WTC11 (cell line): ENCODE data around the gene TOGARAM2. TPM values are rescaled to one million over a fixed set of nuclear protein-coding genes. Genes with fewer than 3 reads are reported as not detected.

Experiments
- ATAC-seq: fragments of 200-7000 bp; cut with Tn5 transposase; 2 replicates; pipeline ENCODE4 v1.10.0; 2021; ENCODE audit warnings: mild to moderate bottlenecking, moderate library complexity
- CTCF ChIA-PET: fragments of 300-600 bp; sonication (Branson Sonifier 250); formaldehyde crosslinking; loops from one replicate; lab custom pipeline; 2021; ENCODE audit warnings: antibody characterized with exemption; lab: Charles Lee
- POLR2A ChIA-PET: fragments of 350-600 bp; sonication (Branson Sonifier 250); formaldehyde crosslinking; loops from one replicate; lab custom pipeline; 2021; ENCODE audit warnings: antibody characterized with exemption; lab: Charles Lee
- DNase-seq: peaks from one replicate; pipeline ENCODE4 v3.0.0; 2021; ENCODE audit warnings: low spot score
- H3K27ac Mint-ChIP-seq: 2 replicates; pipeline ENCODE4 v1.8.0; 2021; ENCODE audit warnings: mixed read lengths
- H3K27me3 Mint-ChIP-seq: 2 replicates; pipeline ENCODE4 v1.8.0; 2021; ENCODE audit warnings: low read depth, mild to moderate bottlenecking, moderate library complexity, mixed read lengths
- H3K36me3 Mint-ChIP-seq: 2 replicates; pipeline ENCODE4 v1.8.0; 2021; ENCODE audit warnings: mixed read lengths
- H3K4me1 Mint-ChIP-seq: 2 replicates; pipeline ENCODE4 v1.8.0; 2022; ENCODE audit warnings: mixed read lengths
- H3K4me3 Mint-ChIP-seq: 2 replicates; pipeline ENCODE4 v1.8.0; 2021; ENCODE audit warnings: mild to moderate bottlenecking, moderate library complexity, mixed read lengths
- H3K9me3 Mint-ChIP-seq: 2 replicates; pipeline ENCODE4 v1.8.0; 2021; ENCODE audit warnings: mixed read lengths
- ATF1 ChIP-seq: sonication (generic); formaldehyde crosslinking; IDR thresholded peaks from 2 replicates; pipeline ENCODE4 v1.8.1; 2023; ENCODE audit warnings: mild to moderate bottlenecking, moderate library complexity, missing genetic modification reagents
- CDX4 ChIP-seq: fragments of 250-450 bp; sonication (Bioruptor Pico); IDR thresholded peaks from 2 replicates; pipeline ENCODE4 v1.9.0; 2021; ENCODE audit warnings: moderate library complexity, mild to moderate bottlenecking, inconsistent platforms, borderline replicate concordance
- FOXK1 ChIP-seq: sonication (generic); formaldehyde crosslinking; IDR thresholded peaks from 2 replicates; pipeline ENCODE4 v1.8.0; 2022; ENCODE audit warnings: mild to moderate bottlenecking, moderate library complexity, missing genetic modification reagents
- HMGA2 ChIP-seq: fragments of 250-450 bp; sonication (Bioruptor Pico); IDR thresholded peaks from 2 replicates; pipeline ENCODE4 v1.4.0; 2021; ENCODE audit warnings: mild to moderate bottlenecking, moderate library complexity
- KAT7 ChIP-seq: sonication (generic); formaldehyde crosslinking; IDR thresholded peaks from 2 replicates; pipeline ENCODE4 v1.8.1; 2023; ENCODE audit warnings: missing genetic modification reagents, mild to moderate bottlenecking, borderline replicate concordance
- MLX ChIP-seq: sonication (generic); formaldehyde crosslinking; IDR thresholded peaks from 2 replicates; pipeline ENCODE4 v1.8.1; 2023; ENCODE audit warnings: mild to moderate bottlenecking, missing genetic modification reagents, moderate library complexity
- NFATC4 ChIP-seq: fragments of 250-450 bp; sonication (Bioruptor Pico); IDR thresholded peaks from 2 replicates; pipeline ENCODE4 v1.9.0; 2021; ENCODE audit warnings: mild to moderate bottlenecking
- NR1H2 ChIP-seq: sonication (generic); formaldehyde crosslinking; IDR thresholded peaks from 2 replicates; pipeline ENCODE4 v1.9.0; 2021; ENCODE audit warnings: mild to moderate bottlenecking, moderate library complexity, missing genetic modification reagents
- TEAD1 ChIP-seq: sonication (generic); formaldehyde crosslinking; IDR thresholded peaks from 2 replicates; pipeline ENCODE4 v1.8.0; 2022; ENCODE audit warnings: mild to moderate bottlenecking, missing genetic modification reagents
- ZNF263 ChIP-seq: sonication (generic); formaldehyde crosslinking; IDR thresholded peaks from 2 replicates; pipeline ENCODE4 v1.8.1; 2022; ENCODE audit warnings: low read depth, mild to moderate bottlenecking, moderate library complexity, missing genetic modification reagents
- ZNF396 ChIP-seq: fragments of 250-450 bp; sonication (Bioruptor Pico); IDR thresholded peaks from 2 replicates; pipeline ENCODE4 v1.8.0; 2021; ENCODE audit warnings: mild to moderate bottlenecking, moderate library complexity, borderline replicate concordance
- ZNF671 ChIP-seq: fragments of 250-450 bp; sonication (Bioruptor Pico); IDR thresholded peaks from 2 replicates; pipeline ENCODE4 v1.8.0; 2021; ENCODE audit warnings: mild to moderate bottlenecking
- total RNA-seq: library from RNA; stranded (reverse); gene quantifications from 3 replicates; pipeline ENCODE4 v1.2.3, GENCODE V29; 2021
- TF ChIP-seq, protein P1 (sequence below): sonication (generic); formaldehyde crosslinking; conservative IDR thresholded peaks from 2 replicates; pipeline ENCODE4 v1.8.1; 2022; ENCODE audit warnings: mild to moderate bottlenecking, missing genetic modification reagents
- TF ChIP-seq, protein P2 (sequence below): fragments of 250-450 bp; sonication (Bioruptor Pico); IDR thresholded peaks from 2 replicates; pipeline ENCODE4 v1.9.0; 2021; ENCODE audit warnings: mild to moderate bottlenecking, borderline replicate concordance
- TF ChIP-seq, protein P3 (sequence below): sonication (generic); formaldehyde crosslinking; IDR thresholded peaks from 2 replicates; pipeline ENCODE4 v1.8.1; 2022; ENCODE audit warnings: mild to moderate bottlenecking, missing genetic modification reagents, moderate library complexity, borderline replicate concordance
- TF ChIP-seq, protein P4 (sequence below): sonication (generic); formaldehyde crosslinking; IDR thresholded peaks from 2 replicates; pipeline ENCODE4 v1.8.0; 2022; ENCODE audit warnings: mild to moderate bottlenecking, missing genetic modification reagents
- TF ChIP-seq, protein P5 (sequence below): sonication (generic); formaldehyde crosslinking; IDR thresholded peaks from 2 replicates; pipeline ENCODE4 v1.8.1; 2022; ENCODE audit warnings: missing genetic modification reagents, borderline replicate concordance
- TF ChIP-seq, protein P6 (sequence below): sonication (generic); formaldehyde crosslinking; IDR thresholded peaks from 2 replicates; pipeline ENCODE4 v1.8.1; 2022; ENCODE audit warnings: mild to moderate bottlenecking, moderate library complexity, missing genetic modification reagents

Gene TOGARAM2
- total RNA-seq, 1 experiment from 2014 or later: 1.0 TPM

GRCh38 chr2:29039718-29040480 lies 58.8 kb downstream of the TOGARAM2 start:
- POLR2A ChIA-PET: no interaction called here
- no peaks in the 10 kb centered on the region for H3K27me3 Mint-ChIP-seq
- ATAC-seq (no peak), DNase-seq (no peak)
- TF ChIP-seq, protein P1, sequence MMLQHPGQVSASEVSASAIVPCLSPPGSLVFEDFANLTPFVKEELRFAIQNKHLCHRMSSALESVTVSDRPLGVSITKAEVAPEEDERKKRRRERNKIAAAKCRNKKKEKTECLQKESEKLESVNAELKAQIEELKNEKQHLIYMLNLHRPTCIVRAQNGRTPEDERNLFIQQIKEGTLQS (CRISPR knock-in tag): no peak
- no peak overlapping the region for H3K4me3 Mint-ChIP-seq
- H3K9me3 Mint-ChIP-seq: no peaks in the 10 kb centered on the region
- CTCF ChIA-PET: no interaction called here
- no peaks in the 10 kb centered on the region for H3K36me3 Mint-ChIP-seq
- H3K4me1 Mint-ChIP-seq: peaks cover 17% of the 10 kb centered on the region
- no peak overlapping the region for H3K27ac Mint-ChIP-seq

DNA sequence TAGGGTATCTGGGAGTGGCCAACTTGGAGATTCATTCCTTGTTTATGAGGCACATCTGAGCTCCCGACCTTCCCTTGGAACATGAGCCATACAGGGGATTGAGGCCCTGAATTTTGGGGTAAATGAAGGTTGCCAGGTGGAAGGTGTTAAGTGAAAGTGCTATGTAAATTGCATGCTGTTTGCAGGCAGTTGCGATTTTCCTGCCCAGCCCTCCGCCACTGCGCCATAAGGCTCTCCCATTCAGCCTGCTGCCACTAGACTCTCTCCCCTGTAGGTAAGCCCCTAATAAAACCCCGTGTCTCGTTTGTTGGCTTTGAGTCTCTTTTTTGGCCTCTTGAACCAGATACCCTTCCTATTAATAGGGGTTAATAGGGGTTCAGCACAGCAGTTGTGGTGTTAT lies 59.5 kb downstream of the TOGARAM2 start:
- Mint-ChIP-seq H3K27ac (no peak overlapping the region), H3K9me3 (no peaks in the 10 kb centered on the region), H3K4me1 (peaks cover 17% of the 10 kb centered on the region), H3K4me3 (no peak overlapping the region), H3K36me3 (no peaks in the 10 kb centered on the region), H3K27me3 (no peaks in the 10 kb centered on the region)
- ATAC-seq (no peak), DNase-seq (no peak)
- ChIA-PET POLR2A (no interaction called here), CTCF (no interaction called here)
- TF ChIP-seq MLX (CRISPR knock-in tag) (no peak), CDX4 (CRISPR knock-in tag) (no peak), ZNF396 (no peak), NFATC4 (no peak)

DNA sequence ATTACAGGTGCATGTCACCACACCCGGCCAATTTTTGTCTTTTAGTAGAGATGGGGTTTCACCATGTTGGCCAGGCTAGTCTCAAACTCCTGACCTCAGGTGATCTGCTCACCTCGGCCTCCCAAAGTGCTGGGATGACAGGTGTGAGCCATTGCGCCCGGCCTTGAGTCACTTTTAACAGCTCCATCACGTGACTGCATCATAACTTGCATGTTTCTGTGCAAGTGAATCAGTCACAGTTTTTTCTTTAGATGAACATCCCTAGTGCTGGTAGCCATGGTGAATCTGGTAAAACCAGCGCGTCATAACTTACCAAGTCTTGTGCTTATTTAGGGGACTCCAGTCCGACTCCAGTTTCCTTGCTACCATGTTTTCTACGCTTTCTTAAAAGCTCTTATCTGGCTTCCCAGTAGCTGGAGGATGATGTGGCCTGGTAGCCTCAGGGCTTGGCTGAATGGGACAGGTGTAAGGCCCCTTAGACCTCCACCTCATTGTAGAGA lies 60.1 kb downstream of the TOGARAM2 start:
- Mint-ChIP-seq H3K4me1 (peaks cover 17% of the 10 kb centered on the region), H3K27ac (no peak overlapping the region), H3K36me3 (no peaks in the 10 kb centered on the region), H3K4me3 (no peak overlapping the region), H3K9me3 (no peaks in the 10 kb centered on the region), H3K27me3 (no peaks in the 10 kb centered on the region)
- ATAC-seq: no peak
- TF ChIP-seq NR1H2: no peak
- TF ChIP-seq, protein P2, sequence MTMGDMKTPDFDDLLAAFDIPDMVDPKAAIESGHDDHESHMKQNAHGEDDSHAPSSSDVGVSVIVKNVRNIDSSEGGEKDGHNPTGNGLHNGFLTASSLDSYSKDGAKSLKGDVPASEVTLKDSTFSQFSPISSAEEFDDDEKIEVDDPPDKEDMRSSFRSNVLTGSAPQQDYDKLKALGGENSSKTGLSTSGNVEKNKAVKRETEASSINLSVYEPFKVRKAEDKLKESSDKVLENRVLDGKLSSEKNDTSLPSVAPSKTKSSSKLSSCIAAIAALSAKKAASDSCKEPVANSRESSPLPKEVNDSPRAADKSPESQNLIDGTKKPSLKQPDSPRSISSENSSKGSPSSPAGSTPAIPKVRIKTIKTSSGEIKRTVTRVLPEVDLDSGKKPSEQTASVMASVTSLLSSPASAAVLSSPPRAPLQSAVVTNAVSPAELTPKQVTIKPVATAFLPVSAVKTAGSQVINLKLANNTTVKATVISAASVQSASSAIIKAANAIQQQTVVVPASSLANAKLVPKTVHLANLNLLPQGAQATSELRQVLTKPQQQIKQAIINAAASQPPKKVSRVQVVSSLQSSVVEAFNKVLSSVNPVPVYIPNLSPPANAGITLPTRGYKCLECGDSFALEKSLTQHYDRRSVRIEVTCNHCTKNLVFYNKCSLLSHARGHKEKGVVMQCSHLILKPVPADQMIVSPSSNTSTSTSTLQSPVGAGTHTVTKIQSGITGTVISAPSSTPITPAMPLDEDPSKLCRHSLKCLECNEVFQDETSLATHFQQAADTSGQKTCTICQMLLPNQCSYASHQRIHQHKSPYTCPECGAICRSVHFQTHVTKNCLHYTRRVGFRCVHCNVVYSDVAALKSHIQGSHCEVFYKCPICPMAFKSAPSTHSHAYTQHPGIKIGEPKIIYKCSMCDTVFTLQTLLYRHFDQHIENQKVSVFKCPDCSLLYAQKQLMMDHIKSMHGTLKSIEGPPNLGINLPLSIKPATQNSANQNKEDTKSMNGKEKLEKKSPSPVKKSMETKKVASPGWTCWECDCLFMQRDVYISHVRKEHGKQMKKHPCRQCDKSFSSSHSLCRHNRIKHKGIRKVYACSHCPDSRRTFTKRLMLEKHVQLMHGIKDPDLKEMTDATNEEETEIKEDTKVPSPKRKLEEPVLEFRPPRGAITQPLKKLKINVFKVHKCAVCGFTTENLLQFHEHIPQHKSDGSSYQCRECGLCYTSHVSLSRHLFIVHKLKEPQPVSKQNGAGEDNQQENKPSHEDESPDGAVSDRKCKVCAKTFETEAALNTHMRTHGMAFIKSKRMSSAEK (CRISPR knock-in tag): no peak
- TF ChIP-seq ATF1: no peak
- no peak for TF ChIP-seq ZNF263 (CRISPR knock-in tag)
- TF ChIP-seq TEAD1 (CRISPR knock-in tag): no peak
- TF ChIP-seq, protein P3, sequence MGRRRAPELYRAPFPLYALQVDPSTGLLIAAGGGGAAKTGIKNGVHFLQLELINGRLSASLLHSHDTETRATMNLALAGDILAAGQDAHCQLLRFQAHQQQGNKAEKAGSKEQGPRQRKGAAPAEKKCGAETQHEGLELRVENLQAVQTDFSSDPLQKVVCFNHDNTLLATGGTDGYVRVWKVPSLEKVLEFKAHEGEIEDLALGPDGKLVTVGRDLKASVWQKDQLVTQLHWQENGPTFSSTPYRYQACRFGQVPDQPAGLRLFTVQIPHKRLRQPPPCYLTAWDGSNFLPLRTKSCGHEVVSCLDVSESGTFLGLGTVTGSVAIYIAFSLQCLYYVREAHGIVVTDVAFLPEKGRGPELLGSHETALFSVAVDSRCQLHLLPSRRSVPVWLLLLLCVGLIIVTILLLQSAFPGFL (CRISPR knock-in tag): no peak
- TF ChIP-seq HMGA2: no peak
- TF ChIP-seq ZNF396: no peak
- TF ChIP-seq FOXK1 (CRISPR knock-in tag): no peak
- TF ChIP-seq, protein P4, sequence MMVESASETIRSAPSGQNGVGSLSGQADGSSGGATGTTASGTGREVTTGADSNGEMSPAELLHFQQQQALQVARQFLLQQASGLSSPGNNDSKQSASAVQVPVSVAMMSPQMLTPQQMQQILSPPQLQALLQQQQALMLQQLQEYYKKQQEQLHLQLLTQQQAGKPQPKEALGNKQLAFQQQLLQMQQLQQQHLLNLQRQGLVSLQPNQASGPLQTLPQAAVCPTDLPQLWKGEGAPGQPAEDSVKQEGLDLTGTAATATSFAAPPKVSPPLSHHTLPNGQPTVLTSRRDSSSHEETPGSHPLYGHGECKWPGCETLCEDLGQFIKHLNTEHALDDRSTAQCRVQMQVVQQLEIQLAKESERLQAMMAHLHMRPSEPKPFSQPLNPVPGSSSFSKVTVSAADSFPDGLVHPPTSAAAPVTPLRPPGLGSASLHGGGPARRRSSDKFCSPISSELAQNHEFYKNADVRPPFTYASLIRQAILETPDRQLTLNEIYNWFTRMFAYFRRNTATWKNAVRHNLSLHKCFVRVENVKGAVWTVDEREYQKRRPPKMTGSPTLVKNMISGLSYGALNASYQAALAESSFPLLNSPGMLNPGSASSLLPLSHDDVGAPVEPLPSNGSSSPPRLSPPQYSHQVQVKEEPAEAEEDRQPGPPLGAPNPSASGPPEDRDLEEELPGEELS: no peak
- no peak for TF ChIP-seq KAT7 (CRISPR knock-in tag)
- TF ChIP-seq, protein P5, sequence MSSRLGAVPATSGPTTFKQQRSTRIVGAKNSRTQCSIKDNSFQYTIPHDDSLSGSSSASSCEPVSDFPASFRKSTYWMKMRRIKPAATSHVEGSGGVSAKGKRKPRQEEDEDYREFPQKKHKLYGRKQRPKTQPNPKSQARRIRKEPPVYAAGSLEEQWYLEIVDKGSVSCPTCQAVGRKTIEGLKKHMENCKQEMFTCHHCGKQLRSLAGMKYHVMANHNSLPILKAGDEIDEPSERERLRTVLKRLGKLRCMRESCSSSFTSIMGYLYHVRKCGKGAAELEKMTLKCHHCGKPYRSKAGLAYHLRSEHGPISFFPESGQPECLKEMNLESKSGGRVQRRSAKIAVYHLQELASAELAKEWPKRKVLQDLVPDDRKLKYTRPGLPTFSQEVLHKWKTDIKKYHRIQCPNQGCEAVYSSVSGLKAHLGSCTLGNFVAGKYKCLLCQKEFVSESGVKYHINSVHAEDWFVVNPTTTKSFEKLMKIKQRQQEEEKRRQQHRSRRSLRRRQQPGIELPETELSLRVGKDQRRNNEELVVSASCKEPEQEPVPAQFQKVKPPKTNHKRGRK (CRISPR knock-in tag): no peak
- TF ChIP-seq, protein P6, sequence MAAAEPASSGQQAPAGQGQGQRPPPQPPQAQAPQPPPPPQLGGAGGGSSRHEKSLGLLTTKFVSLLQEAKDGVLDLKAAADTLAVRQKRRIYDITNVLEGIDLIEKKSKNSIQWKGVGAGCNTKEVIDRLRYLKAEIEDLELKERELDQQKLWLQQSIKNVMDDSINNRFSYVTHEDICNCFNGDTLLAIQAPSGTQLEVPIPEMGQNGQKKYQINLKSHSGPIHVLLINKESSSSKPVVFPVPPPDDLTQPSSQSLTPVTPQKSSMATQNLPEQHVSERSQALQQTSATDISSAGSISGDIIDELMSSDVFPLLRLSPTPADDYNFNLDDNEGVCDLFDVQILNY (CRISPR knock-in tag): no peak
- no peak for TF ChIP-seq ZNF671
- DNase-seq: no peak
- ChIA-PET CTCF (no interaction called here), POLR2A (no interaction called here)
